PC-9 (cell line): ENCODE data around the gene SSMEM1.

Experiments used
- CTCF ChIP-seq: fragments of 200-600 bp; sonication (generic); conservative IDR thresholded peaks from 2 replicates; pipeline ENCODE4 v1.6.1; 2017; ENCODE audit warnings: mixed run types, antibody characterized with exemption, mild to moderate bottlenecking, moderate library complexity
- EZH2 ChIP-seq: fragments of 200-600 bp; sonication (generic); IDR thresholded peaks from 2 replicates; pipeline ENCODE4 v1.8.0; 2017; ENCODE audit warnings: antibody characterized with exemption, low read depth

GRCh38 chr7:130205084-130205947 lies 2.3 kb upstream of the SSMEM1 start, which contains the start of gene TMEM209:
- TF ChIP-seq CTCF (no peak), EZH2 (no peak)
